Posterior cingulate gyrus (tissue), 11 donors: Measurements from ENCODE around the gene NPAS1.
A peak's percentile ranks its signal among the peaks of the same experiment; 100 is the strongest.
"Not testable (repeated sequence)": the region's sequence is repeated elsewhere in the genome, so short reads cannot be mapped to it uniquely, and the experiment has no call there.

Source experiments
- DNase-seq, 10 donors: peaks; one replicate each; pipeline versions ENCODE4 v3.0.0 to v3.0.0-alpha.2; 2020 to 2021; ENCODE audit warnings: mixed read lengths in 3 of 10
- intact Hi-C: fragments of 100-400 bp; cut with DNase I; formaldehyde crosslinking; loops from one replicate; pipeline ENCODE4 v1.15.1; 2023

Gene NPAS1

DNA sequence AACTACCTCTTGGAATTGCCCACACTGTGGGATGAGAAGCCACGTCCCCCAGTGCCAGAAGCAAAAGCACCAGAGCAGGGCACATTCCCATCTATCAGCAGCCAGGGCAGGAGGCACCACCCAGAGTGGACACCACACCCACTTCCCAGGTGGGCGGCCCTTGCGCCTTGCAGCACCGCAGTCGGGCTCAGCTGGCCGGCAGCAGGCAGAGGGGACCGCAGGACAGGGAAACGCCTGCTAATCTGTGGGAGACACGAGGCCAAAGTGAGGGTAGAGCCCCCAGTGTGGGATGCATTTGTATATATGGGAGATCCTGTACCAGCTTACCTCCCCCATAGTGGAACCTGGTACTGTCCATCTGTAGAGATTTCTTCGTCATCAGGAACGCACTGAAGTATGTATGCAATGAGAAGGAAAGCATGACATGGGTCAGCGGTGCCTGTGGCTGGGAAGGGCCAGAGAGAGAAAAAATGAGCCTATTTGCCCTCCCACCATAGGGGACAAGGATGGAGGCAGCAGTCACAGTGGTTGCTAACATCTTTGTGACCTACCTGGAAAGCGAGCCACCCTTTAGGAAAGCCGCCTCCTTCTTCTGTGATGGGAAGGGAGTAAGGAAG lies 30.9 kb upstream of the NPAS1 start:
- intact Hi-C loops, result no loop called here
- DNase-seq, result peak in 1 of 10 donors; percentile 79

DNA sequence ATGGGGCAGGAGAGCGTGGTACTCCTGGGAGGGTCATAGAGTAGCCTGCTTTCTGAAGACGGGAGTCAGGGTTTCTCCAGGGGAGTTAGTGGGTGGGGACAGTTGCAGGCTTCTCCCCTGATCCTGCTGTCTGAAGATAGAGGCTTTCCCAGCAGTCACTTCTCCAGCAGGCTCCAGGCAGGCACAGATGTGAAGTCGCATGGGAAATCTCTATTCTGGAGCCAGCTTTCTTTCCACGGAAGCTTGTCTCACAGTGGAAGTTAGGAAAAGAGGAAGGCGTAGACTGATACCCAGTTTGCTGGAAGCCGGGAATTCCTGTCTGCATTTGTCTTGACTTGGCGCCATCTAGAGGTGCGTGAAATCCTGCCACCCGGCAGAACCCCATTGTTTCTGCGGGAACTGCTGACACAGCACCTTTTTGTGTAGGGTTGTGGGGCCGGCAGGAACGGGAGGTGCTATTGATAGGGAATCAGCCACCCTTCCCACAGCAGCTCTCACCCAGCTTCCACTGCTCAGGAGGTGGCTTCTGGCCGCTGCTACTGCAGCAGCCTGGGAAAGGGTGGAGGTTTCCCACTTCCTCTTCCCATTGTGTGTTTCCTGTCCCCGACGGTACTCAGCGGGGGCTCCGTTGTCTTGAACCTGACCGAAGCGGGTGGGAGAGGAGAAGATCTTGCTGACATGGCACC lies 28.5 kb upstream of the NPAS1 start:
- intact Hi-C loops, result loop anchor here (1.0 to 5.0 kb wide), 3 partner anchors 64 to 234 kb away; no protein-coding TSS in a partner anchor
- peak; percentile 72 to 98 (median 88) for DNase-seq

- intact Hi-C loops, result loop anchor here (5.0 kb wide), 2 partner anchors 66 to 236 kb away; no protein-coding TSS in a partner anchor
- peak in 2 of 10 donors; percentile 79 to 84 for DNase-seq
These were observed 26.7 kb upstream of the NPAS1 start for GRCh38 chr19:46992699-46993535.

- intact Hi-C loops, result loop anchor here (5.0 kb wide), 2 partner anchors 66 to 236 kb away; no protein-coding TSS in a partner anchor
- peak in 1 of 10 donors; percentile 0 for DNase-seq
These were observed 26.0 kb upstream of the NPAS1 start for GRCh38 chr19:46993622-46994021.

GRCh38 chr19:46994141-46994686 lies 25.4 kb upstream of the NPAS1 start:
- intact Hi-C loops, result loop anchor here (5.0 kb wide), 2 partner anchors 67 to 237 kb away; no protein-coding TSS in a partner anchor
- DNase-seq, result no peak

GRCh38 chr19:46995492-46995891 lies 24.1 kb upstream of the NPAS1 start:
- intact Hi-C loops, result no loop called here
- DNase-seq, result no peak

DNA sequence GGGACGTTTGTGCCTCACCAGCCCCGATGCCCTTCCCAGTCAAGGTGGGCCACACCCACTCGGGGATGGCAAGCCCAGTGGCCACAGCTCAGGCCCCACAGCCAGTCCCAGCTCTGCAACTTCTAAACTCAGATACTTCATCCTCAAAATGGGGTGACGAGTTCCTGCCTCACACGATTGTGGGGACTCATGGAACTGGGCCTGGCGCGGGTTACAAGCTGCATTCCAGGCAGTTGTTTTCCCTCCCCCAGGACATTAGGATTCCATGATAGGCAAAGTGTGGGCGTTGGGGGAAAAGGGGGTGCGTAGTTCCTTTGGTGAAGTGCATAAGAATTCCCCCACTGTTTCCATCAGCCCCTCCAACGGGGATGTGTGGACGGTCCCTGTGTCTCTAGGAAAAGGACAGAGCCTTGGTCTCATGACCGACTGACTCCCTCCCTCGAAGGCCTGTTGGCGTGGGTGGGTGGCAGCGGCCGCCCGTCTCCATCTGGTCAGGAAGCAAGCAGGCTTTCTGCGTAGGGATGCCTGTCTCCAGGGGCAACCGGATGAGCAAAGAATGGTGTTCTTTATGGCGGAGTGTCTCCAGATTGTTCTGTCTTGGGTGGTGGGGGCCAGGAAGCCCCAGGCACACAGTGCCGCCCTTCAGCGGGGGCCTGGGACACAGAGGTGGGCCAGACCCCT lies 21.1 kb upstream of the NPAS1 start:
- intact Hi-C loops, result no loop called here
- peak; percentile 45 to 97 (median 73) for DNase-seq

- intact Hi-C loops, result no loop called here
- no peak for DNase-seq
These were observed 20.3 kb upstream of the NPAS1 start for GRCh38 chr19:46999377-46999776.

- intact Hi-C loops, result no loop called here
- DNase-seq, result no peak
These were observed 19.8 kb upstream of the NPAS1 start for GRCh38 chr19:46999878-47000277.

- intact Hi-C loops, result no loop called here
- no peak for DNase-seq
These were observed 19.3 kb upstream of the NPAS1 start for GRCh38 chr19:47000373-47000772.

DNA sequence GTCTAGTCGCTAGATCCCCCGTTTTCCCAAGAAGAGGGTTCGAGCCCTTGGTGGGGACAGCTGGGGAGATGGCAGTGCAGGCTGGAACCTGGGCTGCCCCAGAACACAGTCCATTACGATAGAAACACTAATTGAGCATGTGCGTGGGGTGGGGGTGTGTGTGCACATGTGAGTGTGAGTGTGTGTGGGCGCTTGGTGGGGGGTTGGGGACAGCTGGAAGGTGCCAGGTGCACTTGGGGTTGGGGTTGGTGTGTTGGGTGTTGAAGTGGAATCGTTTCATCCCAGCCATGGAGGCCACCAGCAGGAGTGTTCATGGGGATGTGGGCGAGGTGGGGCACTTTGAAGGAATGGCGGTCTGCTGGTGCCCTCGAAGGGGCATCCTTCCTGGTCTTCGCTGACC lies 18.1 kb upstream of the NPAS1 start:
- intact Hi-C loops, result no loop called here
- DNase-seq, result no peak

DNA sequence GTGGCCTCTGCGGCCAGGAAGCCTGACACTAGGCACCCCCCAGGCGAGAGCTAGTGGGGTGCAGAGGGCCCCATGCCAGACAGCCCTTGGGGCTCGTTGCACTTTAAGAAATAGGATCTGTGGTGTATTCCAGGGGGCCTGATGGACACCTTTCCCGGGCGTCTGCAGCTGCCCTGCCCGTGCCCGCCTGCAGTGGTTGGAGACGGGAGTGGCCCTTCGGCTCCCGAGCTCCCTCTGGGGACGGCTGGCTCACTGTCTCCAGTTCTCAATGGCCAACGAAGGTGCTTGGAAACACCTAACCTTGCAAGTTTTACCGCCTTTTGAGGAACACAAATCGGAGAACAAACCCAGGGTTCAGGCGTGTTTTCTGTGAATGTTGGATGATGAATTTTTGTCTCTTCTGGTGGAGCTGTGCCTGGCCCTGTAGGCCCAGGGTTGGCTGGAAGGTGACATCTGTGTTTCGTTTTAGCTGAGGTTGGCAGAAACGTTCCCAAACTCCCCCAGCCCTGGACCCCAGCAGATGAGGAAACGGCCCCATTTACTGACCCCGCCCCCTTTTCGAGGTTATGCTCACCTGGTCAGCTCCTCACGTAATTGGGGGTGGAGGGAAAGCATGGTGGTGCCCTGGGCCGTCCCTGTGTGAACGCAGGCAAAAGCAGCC lies 17.4 kb upstream of the NPAS1 start:
- intact Hi-C loops, result no loop called here
- DNase-seq, result peak in 1 of 10 donors; percentile 82

GRCh38 chr19:47002853-47003610 lies 16.6 kb upstream of the NPAS1 start:
- DNase-seq, result no peak
- intact Hi-C loops, result no loop called here

DNA sequence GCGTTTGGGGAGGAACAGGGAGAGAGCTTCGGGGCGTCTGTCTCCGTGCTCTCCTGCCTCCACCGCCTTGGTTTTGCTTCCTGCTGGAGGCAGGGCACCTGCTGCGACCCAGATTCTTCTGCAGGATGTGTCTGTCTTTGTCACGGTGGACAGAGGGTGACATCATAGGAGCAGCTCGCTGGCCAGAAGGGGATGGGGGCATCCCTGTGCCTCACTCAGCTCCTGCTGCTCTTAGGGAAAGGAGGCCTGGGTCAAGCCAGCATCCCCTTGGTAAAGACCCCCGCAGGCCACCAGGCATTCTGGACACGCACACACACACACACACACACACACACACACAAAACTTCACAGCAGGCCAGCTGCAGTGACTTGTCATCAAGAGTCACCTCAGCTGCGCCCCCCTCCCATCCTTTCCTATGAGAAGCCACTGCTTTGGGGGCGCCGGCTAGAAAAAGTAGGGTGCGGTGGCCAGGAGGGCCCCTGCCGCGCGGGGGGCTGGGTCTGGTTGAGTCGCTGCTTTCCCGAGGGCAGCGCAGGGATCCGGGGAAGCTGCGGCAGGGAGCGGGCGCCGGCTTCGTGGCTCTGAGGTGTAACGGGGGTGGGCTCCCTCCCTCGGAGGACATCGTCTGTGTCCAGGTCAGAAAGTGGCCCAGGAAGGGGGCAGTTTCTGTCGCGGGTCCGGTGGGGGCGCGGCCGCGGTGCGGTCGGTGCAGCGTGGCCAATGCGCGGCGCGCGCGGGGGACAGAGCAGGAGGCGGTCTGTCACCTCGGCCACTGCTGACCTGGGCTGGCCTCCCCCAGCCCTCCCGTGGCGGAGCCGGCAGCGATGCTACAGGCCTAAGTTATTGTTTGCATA lies 15.8 kb upstream of the NPAS1 start:
- no peak for DNase-seq
- intact Hi-C loops, result no loop called here

DNA sequence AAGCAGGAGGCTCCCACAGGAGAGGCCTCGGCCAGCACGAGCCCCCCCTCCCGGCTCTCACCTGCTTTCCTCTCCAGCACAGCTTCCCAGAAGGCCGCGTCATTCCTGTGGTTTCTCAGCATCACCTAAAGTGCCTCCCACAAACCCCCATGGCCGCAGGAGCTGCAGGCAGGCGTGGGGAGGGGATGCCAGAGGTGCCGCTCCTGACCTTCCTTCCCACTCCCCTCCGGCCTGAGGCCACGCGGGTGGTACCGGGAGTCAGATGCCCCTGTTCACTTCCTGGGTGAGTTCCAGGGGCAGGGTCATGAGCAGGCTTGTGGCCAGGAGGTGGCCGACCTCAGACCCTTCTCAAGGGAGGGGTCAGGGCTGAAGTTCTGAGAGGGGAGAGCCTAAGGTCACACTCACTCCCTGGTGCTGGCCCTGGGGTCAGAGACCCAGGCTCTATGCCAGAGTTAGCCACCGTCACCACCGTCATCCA lies 14.4 kb upstream of the NPAS1 start:
- peak in 1 of 10 donors; percentile 79 for DNase-seq
- intact Hi-C loops, result no loop called here

DNA sequence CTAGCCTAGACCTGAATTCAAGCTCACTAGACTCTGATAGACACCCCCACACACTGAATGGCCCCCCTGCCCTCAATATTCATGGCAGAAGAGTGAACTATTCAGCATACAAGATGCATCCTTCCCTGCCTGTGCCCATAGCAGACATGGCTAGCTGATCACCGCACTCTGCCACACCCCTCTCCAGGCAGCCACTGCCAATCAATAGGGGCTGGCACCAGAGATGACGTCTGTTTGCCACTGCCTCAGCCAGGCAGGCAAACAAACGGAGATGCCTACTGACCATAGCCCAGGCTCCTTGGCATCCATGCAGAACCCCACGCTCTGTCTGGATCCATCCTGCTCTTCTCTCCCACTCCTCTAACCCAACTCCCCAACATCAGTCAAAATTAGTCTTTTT lies 13.8 kb upstream of the NPAS1 start:
- no peak for DNase-seq
- intact Hi-C loops, result no loop called here

- intact Hi-C loops, result no loop called here
- DNase-seq, result no peak
These were observed 13.1 kb upstream of the NPAS1 start for GRCh38 chr19:47006496-47006895.

- intact Hi-C loops, DNase-seq: not testable (repeated sequence)
These were observed 9.1 kb upstream of the NPAS1 start for GRCh38 chr19:47010549-47010948.
